OCI-LY7 (cell line): ENCODE measurements around the gene ABCC10. TPM values are rescaled to one million over a fixed set of nuclear protein-coding genes. Genes with fewer than 3 reads are reported as not detected.

Experiments
- BruUV-seq: library from RNA; stranded (reverse); fragments of 400-500 nt; replicated peaks from 2 replicates; lab custom pipeline; 2021; lab: Mats Ljungman, UMichigan
- CTCF ChIA-PET: fragments of 300-600 bp; sonication (Branson Sonifier 250); formaldehyde crosslinking; loops from one replicate; lab custom pipeline; 2022; ENCODE audit warnings: antibody characterized with exemption; ENCODE audit not compliant: unreplicated experiment; lab: Charles Lee
- POLR2A ChIA-PET: fragments of 300-600 bp; sonication (Branson Sonifier 250); formaldehyde crosslinking; loops from one replicate; lab custom pipeline; 2022; ENCODE audit warnings: antibody characterized with exemption; lab: Charles Lee
- DNase-seq: peaks from one replicate; pipeline ENCODE4 v3.0.0-alpha.2; 2015; ENCODE audit warnings: low spot score
- H2AFZ ChIP-seq: fragments of 200-600 bp; sonication (generic), shearing (Covaris generic); 2 replicates; pipeline ENCODE4 v1.6.1; 2014; ENCODE audit warnings: mild to moderate bottlenecking, antibody characterized with exemption, low read length, moderate library complexity
- H3K27ac ChIP-seq: fragments of 200-600 bp; sonication (generic); 2 replicates; pipeline ENCODE4 v1.5.1; 2014; ENCODE audit warnings: mixed run types, low read depth, mild to moderate bottlenecking, moderate library complexity, low read length, inconsistent platforms; ENCODE audit not compliant: poor library complexity, severe bottlenecking
- H3K36me3 ChIP-seq: fragments of 200-600 bp; sonication (generic); 2 replicates; pipeline ENCODE4 v1.6.1; 2014; ENCODE audit warnings: mild to moderate bottlenecking, antibody characterized with exemption, low read length, moderate library complexity, mixed read lengths; ENCODE audit not compliant: insufficient read depth
- H3K4me1 ChIP-seq: fragments of 200-600 bp; sonication (generic); 2 replicates; pipeline ENCODE4 v1.5.1; 2014; ENCODE audit warnings: mild to moderate bottlenecking, low read length; ENCODE audit not compliant: insufficient read depth, poor library complexity, severe bottlenecking
- H3K4me2 ChIP-seq: fragments of 200-600 bp; sonication (generic); 2 replicates; pipeline ENCODE4 v1.6.1; 2014; ENCODE audit warnings: mild to moderate bottlenecking, low read length
- H3K4me3 ChIP-seq: fragments of 200-600 bp; sonication (generic); 2 replicates; pipeline ENCODE4 v1.5.1; 2014; ENCODE audit warnings: mild to moderate bottlenecking, low read depth, low read length; ENCODE audit not compliant: poor library complexity, severe bottlenecking
- H3K79me2 ChIP-seq: fragments of 200-600 bp; sonication (generic); 2 replicates; pipeline ENCODE4 v1.6.1; 2016; ENCODE audit warnings: low read depth, mild to moderate bottlenecking, low read length, moderate library complexity, mixed read lengths; ENCODE audit not compliant: insufficient read depth
- H3K9me2 ChIP-seq: fragments of 200-600 bp; sonication (generic); 2 replicates; pipeline ENCODE4 v1.6.1; 2016; ENCODE audit warnings: mild to moderate bottlenecking, low read length, mixed read lengths; ENCODE audit not compliant: insufficient read depth
- H3K9me3 ChIP-seq: fragments of 200-600 bp; sonication (generic); 2 replicates; pipeline ENCODE4 v1.6.1; 2014; ENCODE audit warnings: mild to moderate bottlenecking, mixed run types, low read length, mixed read lengths
- H4K20me1 ChIP-seq: fragments of 200-600 bp; sonication (generic); 2 replicates; pipeline ENCODE4 v1.6.1; 2014; ENCODE audit warnings: mild to moderate bottlenecking, antibody characterized with exemption, low read length, moderate library complexity, mixed read lengths; ENCODE audit not compliant: insufficient read depth
- CTCF ChIP-seq: fragments of 200-600 bp; sonication (generic); conservative IDR thresholded peaks from 2 replicates; pipeline ENCODE4 v1.5.1; 2014; ENCODE audit warnings: mild to moderate bottlenecking, antibody characterized with exemption, low read length, moderate library complexity, mixed read lengths
- EZH2phosphoT487 ChIP-seq: fragments of 200-600 bp; sonication (generic); IDR thresholded peaks from 2 replicates; pipeline ENCODE4 v1.6.1; 2018; ENCODE audit warnings: low read depth, borderline replicate concordance, mild to moderate bottlenecking, mixed run types, antibody characterized with exemption, low read length, moderate library complexity, mixed read lengths
- intact Hi-C: fragments of 100-400 bp; cut with micrococcal nuclease; formaldehyde crosslinking; loops from one replicate; pipeline ENCODE4 v1.10.0; 2022; ENCODE audit not compliant: unreplicated experiment
- total RNA-seq, 2 experiments: library from RNA; depleted of rRNA in 1 of 2; stranded (reverse); fragments of >200 nt in 1 of 2; shearing (Covaris generic) in 1 of 2; gene quantifications; 2 replicates each; pipeline ENCODE4 v1.2.3, GENCODE V29; 2014 to 2022

The ABCC10 gene
- total RNA-seq, 2 experiments from 2014 or later: 11.4 to 31.1 TPM

- ChIA-PET CTCF (no interaction called here), POLR2A (interaction anchor here (1.0 to 1.1 kb wide), 2 partner anchors 25 to 51 kb away, joined by 3 read pairs; partner anchors contain the start of gene ABCC10)
- no peak overlapping the region for H3K4me3 ChIP-seq
- no peaks in the 10 kb centered on the region for H3K4me1 ChIP-seq
- intact Hi-C loops: no loop called here
- no peaks in the 10 kb centered on the region for H3K9me2 ChIP-seq
- no peaks in the 10 kb centered on the region for H3K9me3 ChIP-seq
- H3K79me2 ChIP-seq: no peaks in the 10 kb centered on the region
- peaks cover 35% of the 10 kb centered on the region; the same call in 1 of the 2 replicates for H3K36me3 ChIP-seq
- no peak for DNase-seq
- TF ChIP-seq EZH2phosphoT487 (no peak), CTCF (no peak)
- no peak overlapping the region for H2AFZ ChIP-seq
- H4K20me1 ChIP-seq: no peaks in the 10 kb centered on the region
- H3K4me2 ChIP-seq: no peak overlapping the region
- H3K27ac ChIP-seq: no peak overlapping the region
- BruUV-seq: no TSS peak
Observed at GRCh38 chr6:43451939-43452338, 24.6 kb downstream of the ABCC10 start.

- Histone ChIP-seq H3K9me2 (no peaks in the 10 kb centered on the region), H3K4me3 (no peak overlapping the region), H3K4me2 (no peak overlapping the region), H2AFZ (no peak overlapping the region), H3K79me2 (no peaks in the 10 kb centered on the region), H4K20me1 (no peaks in the 10 kb centered on the region), H3K4me1 (no peaks in the 10 kb centered on the region), H3K36me3 (peaks cover 29% of the 10 kb centered on the region; the same call in 1 of the 2 replicates), H3K27ac (no peak overlapping the region), H3K9me3 (no peaks in the 10 kb centered on the region)
- CTCF ChIA-PET: no interaction called here
- no TSS peak for BruUV-seq
- intact Hi-C loops: no loop called here
- TF ChIP-seq EZH2phosphoT487 (no peak), CTCF (no peak)
- no peak for DNase-seq
- POLR2A ChIA-PET: interaction anchor here (1.0 to 1.3 kb wide), 3 partner anchors 26 to 50 kb away, joined by 3 to 4 read pairs (median 3); partner anchors contain the start of gene ABCC10
Observed at GRCh38 chr6:43452896-43453295, 25.6 kb downstream of the ABCC10 start.

- BruUV-seq: no TSS peak
- no peaks in the 10 kb centered on the region for H3K9me3 ChIP-seq
- ChIA-PET POLR2A (no interaction called here), CTCF (no interaction called here)
- no peaks in the 10 kb centered on the region for H4K20me1 ChIP-seq
- no peak for DNase-seq
- H3K4me2 ChIP-seq: no peak overlapping the region
- H3K36me3 ChIP-seq: peaks cover 23% of the 10 kb centered on the region; the same call in 1 of the 2 replicates
- H3K27ac ChIP-seq: no peak overlapping the region
- no peaks in the 10 kb centered on the region for H3K79me2 ChIP-seq
- no peaks in the 10 kb centered on the region for H3K9me2 ChIP-seq
- no peaks in the 10 kb centered on the region for H3K4me1 ChIP-seq
- TF ChIP-seq EZH2phosphoT487: no peak
- H3K4me3 ChIP-seq: no peak overlapping the region
- intact Hi-C loops: no loop called here
- H2AFZ ChIP-seq: no peak overlapping the region
Observed at GRCh38 chr6:43453831-43454230, 26.5 kb downstream of the ABCC10 start.
